Activated CD4-positive, alpha-beta T cell treated with anti-CD3 and anti-CD28 coated beads, Interleukin-2, amount 50 U/mL, for 48 hours (primary cell): ENCODE results near the gene OR51E2.

Source experiments
- DNase-seq, 2 experiments: peaks; one replicate each; pipeline ENCODE4 v3.0.0-alpha.2; 2020

OR51E2 gene

GRCh38 chr11:4658629-4659445 lies 38.8 kb downstream of the OR51E2 start:
- no peak for DNase-seq

GRCh38 chr11:4654635-4655369 lies 42.9 kb downstream of the OR51E2 start:
- DNase-seq, result no peak

- no peak for DNase-seq
These were observed 49.9 kb downstream of the OR51E2 start for GRCh38 chr11:4647766-4648165.

GRCh38 chr11:4645974-4646373 lies 51.7 kb downstream of the OR51E2 start:
- DNase-seq, result no peak

- DNase-seq, result no peak
These were observed 53.4 kb downstream of the OR51E2 start for GRCh38 chr11:4644233-4644632.

GRCh38 chr11:4643682-4644081 lies 54.0 kb downstream of the OR51E2 start, which contains the start of gene OR51E1:
TSS of gene OR51E1 (plus strand) at chr11:4643982. CDS start at chr11:4652527, 8,545 bp downstream.
- DNase-seq, result no peak

- no peak for DNase-seq
These were observed 54.6 kb downstream of the OR51E2 start for GRCh38 chr11:4643076-4643475.

- DNase-seq, result no peak
These were observed 55.6 kb downstream of the OR51E2 start for GRCh38 chr11:4642043-4642442.

- DNase-seq, result no peak
These were observed 56.2 kb downstream of the OR51E2 start for GRCh38 chr11:4641501-4641900.

- DNase-seq, result no peak
These were observed 57.7 kb downstream of the OR51E2 start for GRCh38 chr11:4639931-4640330.

- DNase-seq, result no peak
These were observed 60.0 kb downstream of the OR51E2 start for GRCh38 chr11:4637662-4638047.

GRCh38 chr11:4636962-4637661 lies 60.5 kb downstream of the OR51E2 start, which contains the start of gene OR51D1:
TSS of gene OR51D1 (plus strand) at chr11:4637477. CDS start at chr11:4639791, 2,314 bp downstream.
- peak; percentile 67 to 78 for DNase-seq

- no peak for DNase-seq
These were observed 61.5 kb downstream of the OR51E2 start for GRCh38 chr11:4636136-4636535.
